ENCODE measurements around the gene LHFPL3. TPM values are rescaled to one million over a fixed set of nuclear protein-coding genes. Genes with fewer than 3 reads are reported as not detected.

Gene LHFPL3
- total RNA-seq, 1 experiment from 2014 or later, result not detected

- Histone ChIP-seq H3K79me2 (ENCODE audit: insufficient read depth, low read length) (no peaks in the 10 kb centered on the region), H3K4me2 (ENCODE audit: low read length) (no peak overlapping the region), H3K9ac (ENCODE audit: low read length) (no peak overlapping the region), H2AFZ (ENCODE audit: low read depth, low read length, poor library complexity, severe bottlenecking) (peak overlapping the region; percentile 35), H3K4me1 (ENCODE audit: control insufficient read depth in 1 of 2, insufficient read depth in 2 of 2, low read length in 2 of 2) (no peaks in the 10 kb centered on the region), H3K9me2 (ENCODE audit: insufficient read depth) (no peaks in the 10 kb centered on the region), H3K27me3 (ENCODE audit: insufficient read depth, low read length) (peaks cover 45% of the 10 kb centered on the region), H3K36me3 (ENCODE audit: control insufficient read depth in 1 of 2, insufficient read depth in 2 of 2, low read length in 2 of 2) (no peaks in the 10 kb centered on the region), H4K20me1 (ENCODE audit: insufficient read depth) (no peaks in the 10 kb centered on the region), H3K4me3 (replicated peaks in 1 of 2; ENCODE audit: low read depth in 1 of 2, low read length in 2 of 2) (no peak overlapping the region), H3K27ac (ENCODE audit: low read depth, low read length) (no peak overlapping the region), H3K9me3 (ENCODE audit: control insufficient read depth in 1 of 2, insufficient read depth in 1 of 2, low read depth in 1 of 2, low read length in 2 of 2) (no peaks in the 10 kb centered on the region)
- intact Hi-C loops (cut with micrococcal nuclease), result no loop called here
- no TSS peak for BruUV-seq (replicated peaks)
- ChIA-PET RAD21 (ENCODE audit: low non-redundant PET in 1 of 2, low total read pairs in 2 of 2, uncharacterized antibody in 2 of 2, unreplicated experiment in 2 of 2) (interaction anchor here (0.7 to 1.3 kb wide), 3 partner anchors 219 to 631 kb away, joined by 3 to 5 read pairs (median 3); no protein-coding TSS in a partner anchor), POLR2A (no interaction called here), CTCF (interaction anchor here (0.7 to 2.8 kb wide), 14 partner anchors 9 to 908 kb away, joined by 3 to 36 read pairs (median 6); no protein-coding TSS in a partner anchor)
- DNase-seq (ENCODE audit: low read depth, low spot score), result peak; percentile 38
- ATAC-seq, result peak; percentile 98
- TF ChIP-seq YY1 (IDR thresholded peaks at IDR 0.05; ENCODE audit: extremely low read depth, insufficient replicate concordance, low read depth, low read length), result no peak
- TF ChIP-seq, protein P1, sequence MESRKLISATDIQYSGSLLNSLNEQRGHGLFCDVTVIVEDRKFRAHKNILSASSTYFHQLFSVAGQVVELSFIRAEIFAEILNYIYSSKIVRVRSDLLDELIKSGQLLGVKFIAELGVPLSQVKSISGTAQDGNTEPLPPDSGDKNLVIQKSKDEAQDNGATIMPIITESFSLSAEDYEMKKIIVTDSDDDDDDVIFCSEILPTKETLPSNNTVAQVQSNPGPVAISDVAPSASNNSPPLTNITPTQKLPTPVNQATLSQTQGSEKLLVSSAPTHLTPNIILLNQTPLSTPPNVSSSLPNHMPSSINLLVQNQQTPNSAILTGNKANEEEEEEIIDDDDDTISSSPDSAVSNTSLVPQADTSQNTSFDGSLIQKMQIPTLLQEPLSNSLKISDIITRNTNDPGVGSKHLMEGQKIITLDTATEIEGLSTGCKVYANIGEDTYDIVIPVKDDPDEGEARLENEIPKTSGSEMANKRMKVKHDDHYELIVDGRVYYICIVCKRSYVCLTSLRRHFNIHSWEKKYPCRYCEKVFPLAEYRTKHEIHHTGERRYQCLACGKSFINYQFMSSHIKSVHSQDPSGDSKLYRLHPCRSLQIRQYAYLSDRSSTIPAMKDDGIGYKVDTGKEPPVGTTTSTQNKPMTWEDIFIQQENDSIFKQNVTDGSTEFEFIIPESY (IDR thresholded peaks at IDR 0.05; ENCODE audit: extremely low read depth, insufficient replicate concordance, low read length), result no peak
- peak; percentile 49 for TF ChIP-seq RAD21 (IDR thresholded peaks at IDR 0.05; ENCODE audit: low read depth)
- no peak for TF ChIP-seq TCF7L2 (IDR thresholded peaks at IDR 0.05; ENCODE audit: borderline replicate concordance, extremely low read depth, insufficient read depth, insufficient read length)
- no peak for TF ChIP-seq ZNF274 (IDR thresholded peaks at IDR 0.05; ENCODE audit: low read depth, low read length)
- peak; percentile 37 to 76 (median 62); a peak in 4 of 6 replicates for TF ChIP-seq CTCF (IDR thresholded peaks at IDR 0.05 in 2 of 3, conservative IDR thresholded peaks at IDR 0.05 in 1 of 3; ENCODE audit: borderline replicate concordance in 1 of 3, insufficient read depth in 1 of 3, low read depth in 2 of 3, low read length in 2 of 3)
- no peak for TF ChIP-seq EGR1 (IDR thresholded peaks at IDR 0.05; ENCODE audit: low read depth)
These were observed 534.3 kb downstream of the LHFPL3 start for GRCh38 chr7:104862719-104863118.
